ENCODE measurements around the gene YIF1A.

GRCh38 chr11:66314186-66314501, 25.2 kb upstream of the YIF1A start:
- TF ChIP-seq, protein P1, sequence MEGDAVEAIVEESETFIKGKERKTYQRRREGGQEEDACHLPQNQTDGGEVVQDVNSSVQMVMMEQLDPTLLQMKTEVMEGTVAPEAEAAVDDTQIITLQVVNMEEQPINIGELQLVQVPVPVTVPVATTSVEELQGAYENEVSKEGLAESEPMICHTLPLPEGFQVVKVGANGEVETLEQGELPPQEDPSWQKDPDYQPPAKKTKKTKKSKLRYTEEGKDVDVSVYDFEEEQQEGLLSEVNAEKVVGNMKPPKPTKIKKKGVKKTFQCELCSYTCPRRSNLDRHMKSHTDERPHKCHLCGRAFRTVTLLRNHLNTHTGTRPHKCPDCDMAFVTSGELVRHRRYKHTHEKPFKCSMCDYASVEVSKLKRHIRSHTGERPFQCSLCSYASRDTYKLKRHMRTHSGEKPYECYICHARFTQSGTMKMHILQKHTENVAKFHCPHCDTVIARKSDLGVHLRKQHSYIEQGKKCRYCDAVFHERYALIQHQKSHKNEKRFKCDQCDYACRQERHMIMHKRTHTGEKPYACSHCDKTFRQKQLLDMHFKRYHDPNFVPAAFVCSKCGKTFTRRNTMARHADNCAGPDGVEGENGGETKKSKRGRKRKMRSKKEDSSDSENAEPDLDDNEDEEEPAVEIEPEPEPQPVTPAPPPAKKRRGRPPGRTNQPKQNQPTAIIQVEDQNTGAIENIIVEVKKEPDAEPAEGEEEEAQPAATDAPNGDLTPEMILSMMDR (conservative IDR thresholded peaks at IDR 0.05), result no peak
- TF ChIP-seq EZH2 (IDR thresholded peaks at IDR 0.05; ENCODE audit: low read depth), result no peak
